ENCODE results near the gene DPYSL3.

DNA sequence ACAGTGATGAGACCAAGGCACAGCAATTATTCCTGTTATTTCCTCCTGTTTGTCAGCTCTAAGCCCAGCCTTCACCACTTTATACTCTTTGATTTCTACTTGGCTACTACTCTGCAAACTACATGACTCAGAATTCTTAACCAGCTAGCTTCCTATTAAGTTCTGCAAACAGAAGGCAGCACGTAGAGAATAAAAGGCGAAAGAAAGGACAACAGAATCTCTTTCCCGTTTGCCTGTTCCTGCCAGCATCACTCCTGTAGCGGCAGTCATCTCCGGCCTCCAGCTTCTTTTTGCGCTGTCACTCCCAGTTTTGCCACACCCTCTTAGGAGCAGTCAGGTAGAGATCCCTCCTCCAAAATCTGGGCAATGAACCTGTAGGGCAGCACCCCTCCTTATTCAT lies 29.9 kb downstream of the DPYSL3 start:
- TF ChIP-seq, protein P1, sequence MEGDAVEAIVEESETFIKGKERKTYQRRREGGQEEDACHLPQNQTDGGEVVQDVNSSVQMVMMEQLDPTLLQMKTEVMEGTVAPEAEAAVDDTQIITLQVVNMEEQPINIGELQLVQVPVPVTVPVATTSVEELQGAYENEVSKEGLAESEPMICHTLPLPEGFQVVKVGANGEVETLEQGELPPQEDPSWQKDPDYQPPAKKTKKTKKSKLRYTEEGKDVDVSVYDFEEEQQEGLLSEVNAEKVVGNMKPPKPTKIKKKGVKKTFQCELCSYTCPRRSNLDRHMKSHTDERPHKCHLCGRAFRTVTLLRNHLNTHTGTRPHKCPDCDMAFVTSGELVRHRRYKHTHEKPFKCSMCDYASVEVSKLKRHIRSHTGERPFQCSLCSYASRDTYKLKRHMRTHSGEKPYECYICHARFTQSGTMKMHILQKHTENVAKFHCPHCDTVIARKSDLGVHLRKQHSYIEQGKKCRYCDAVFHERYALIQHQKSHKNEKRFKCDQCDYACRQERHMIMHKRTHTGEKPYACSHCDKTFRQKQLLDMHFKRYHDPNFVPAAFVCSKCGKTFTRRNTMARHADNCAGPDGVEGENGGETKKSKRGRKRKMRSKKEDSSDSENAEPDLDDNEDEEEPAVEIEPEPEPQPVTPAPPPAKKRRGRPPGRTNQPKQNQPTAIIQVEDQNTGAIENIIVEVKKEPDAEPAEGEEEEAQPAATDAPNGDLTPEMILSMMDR (IDR thresholded peaks at IDR 0.05) = no peak
- TF ChIP-seq POLR2A (IDR thresholded peaks at IDR 0.05) = no peak

Measured in esophagus squamous epithelium (tissue), 4 donors.